PC-9 (cell line): ENCODE data around the gene CLEC18A.

Source experiments
- EZH2 ChIP-seq: fragments of 200-600 bp; sonication (generic); IDR thresholded peaks from 2 replicates; pipeline ENCODE4 v1.8.0; 2017; ENCODE audit warnings: antibody characterized with exemption, low read depth
- TF ChIP-seq, protein P1 (sequence below): fragments of 200-600 bp; sonication (generic); conservative IDR thresholded peaks from 2 replicates; pipeline ENCODE4 v1.6.1; 2017; ENCODE audit warnings: mixed run types, antibody characterized with exemption, mild to moderate bottlenecking, moderate library complexity

DNA sequence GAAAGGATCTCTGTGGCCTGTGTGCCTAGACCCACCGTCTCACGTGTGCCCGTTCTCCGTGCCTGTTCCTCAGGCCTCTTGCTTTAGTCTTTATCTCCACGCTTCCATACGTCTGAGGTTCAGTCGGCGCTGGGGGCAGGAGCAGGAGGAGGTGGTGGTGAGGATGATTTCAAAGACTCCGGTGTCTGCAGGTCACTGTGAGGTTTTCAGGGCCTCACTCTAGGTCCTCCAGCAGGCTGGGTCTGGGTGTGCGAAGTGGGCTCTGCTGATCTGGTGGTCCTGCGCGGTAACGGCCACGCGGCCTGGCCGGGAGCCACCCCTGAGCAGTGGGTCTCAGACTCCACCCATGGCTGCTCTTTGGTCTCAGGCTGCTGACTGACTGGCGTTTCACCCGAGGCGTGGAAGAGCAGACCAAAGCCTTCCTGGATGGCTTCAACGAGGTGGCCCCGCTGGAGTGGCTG lies 14.4 kb upstream of the CLEC18A start:
- TF ChIP-seq, protein P1, sequence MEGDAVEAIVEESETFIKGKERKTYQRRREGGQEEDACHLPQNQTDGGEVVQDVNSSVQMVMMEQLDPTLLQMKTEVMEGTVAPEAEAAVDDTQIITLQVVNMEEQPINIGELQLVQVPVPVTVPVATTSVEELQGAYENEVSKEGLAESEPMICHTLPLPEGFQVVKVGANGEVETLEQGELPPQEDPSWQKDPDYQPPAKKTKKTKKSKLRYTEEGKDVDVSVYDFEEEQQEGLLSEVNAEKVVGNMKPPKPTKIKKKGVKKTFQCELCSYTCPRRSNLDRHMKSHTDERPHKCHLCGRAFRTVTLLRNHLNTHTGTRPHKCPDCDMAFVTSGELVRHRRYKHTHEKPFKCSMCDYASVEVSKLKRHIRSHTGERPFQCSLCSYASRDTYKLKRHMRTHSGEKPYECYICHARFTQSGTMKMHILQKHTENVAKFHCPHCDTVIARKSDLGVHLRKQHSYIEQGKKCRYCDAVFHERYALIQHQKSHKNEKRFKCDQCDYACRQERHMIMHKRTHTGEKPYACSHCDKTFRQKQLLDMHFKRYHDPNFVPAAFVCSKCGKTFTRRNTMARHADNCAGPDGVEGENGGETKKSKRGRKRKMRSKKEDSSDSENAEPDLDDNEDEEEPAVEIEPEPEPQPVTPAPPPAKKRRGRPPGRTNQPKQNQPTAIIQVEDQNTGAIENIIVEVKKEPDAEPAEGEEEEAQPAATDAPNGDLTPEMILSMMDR: no peak
- no peak for TF ChIP-seq EZH2
